Measurements from ENCODE around the gene SH3GLB1.

DNA sequence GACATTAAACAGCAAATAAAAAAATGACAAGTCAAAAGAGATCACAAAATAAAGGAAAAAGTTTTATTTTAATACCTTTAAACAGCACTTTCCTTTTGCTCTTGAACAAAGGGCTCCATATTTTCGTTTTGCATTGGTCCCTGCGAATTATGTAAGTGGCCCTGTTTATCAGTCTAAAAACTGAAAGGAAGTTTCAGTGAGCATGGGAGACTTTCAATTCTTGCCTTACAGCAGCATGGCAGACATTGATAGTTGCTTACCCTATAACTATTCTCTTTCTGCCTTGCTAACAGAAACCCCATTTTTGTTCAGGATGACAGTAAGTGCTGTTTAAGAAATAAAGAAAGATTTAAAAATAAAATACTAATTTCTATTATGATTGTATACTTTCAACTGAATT is 5.2 kb upstream of the SH3GLB1 start:
- TF ChIP-seq, protein P1, sequence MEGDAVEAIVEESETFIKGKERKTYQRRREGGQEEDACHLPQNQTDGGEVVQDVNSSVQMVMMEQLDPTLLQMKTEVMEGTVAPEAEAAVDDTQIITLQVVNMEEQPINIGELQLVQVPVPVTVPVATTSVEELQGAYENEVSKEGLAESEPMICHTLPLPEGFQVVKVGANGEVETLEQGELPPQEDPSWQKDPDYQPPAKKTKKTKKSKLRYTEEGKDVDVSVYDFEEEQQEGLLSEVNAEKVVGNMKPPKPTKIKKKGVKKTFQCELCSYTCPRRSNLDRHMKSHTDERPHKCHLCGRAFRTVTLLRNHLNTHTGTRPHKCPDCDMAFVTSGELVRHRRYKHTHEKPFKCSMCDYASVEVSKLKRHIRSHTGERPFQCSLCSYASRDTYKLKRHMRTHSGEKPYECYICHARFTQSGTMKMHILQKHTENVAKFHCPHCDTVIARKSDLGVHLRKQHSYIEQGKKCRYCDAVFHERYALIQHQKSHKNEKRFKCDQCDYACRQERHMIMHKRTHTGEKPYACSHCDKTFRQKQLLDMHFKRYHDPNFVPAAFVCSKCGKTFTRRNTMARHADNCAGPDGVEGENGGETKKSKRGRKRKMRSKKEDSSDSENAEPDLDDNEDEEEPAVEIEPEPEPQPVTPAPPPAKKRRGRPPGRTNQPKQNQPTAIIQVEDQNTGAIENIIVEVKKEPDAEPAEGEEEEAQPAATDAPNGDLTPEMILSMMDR (IDR thresholded peaks at IDR 0.05): no peak
- TF ChIP-seq POLR2A (IDR thresholded peaks at IDR 0.05) (no peak), EP300 (IDR thresholded peaks at IDR 0.05) (no peak)
